GM18858 (cell line): Measurements from ENCODE around the gene SFXN4.
"Not testable (repeated sequence)": the region's sequence is repeated elsewhere in the genome, so short reads cannot be mapped to it uniquely, and the experiment has no call there.

Experiments
- ATAC-seq: cut with Tn5 transposase; IDR thresholded peaks from one replicate; pipeline ENCODE4 v1.9.1; 2021; ENCODE audit not compliant: unreplicated experiment

Gene SFXN4

DNA sequence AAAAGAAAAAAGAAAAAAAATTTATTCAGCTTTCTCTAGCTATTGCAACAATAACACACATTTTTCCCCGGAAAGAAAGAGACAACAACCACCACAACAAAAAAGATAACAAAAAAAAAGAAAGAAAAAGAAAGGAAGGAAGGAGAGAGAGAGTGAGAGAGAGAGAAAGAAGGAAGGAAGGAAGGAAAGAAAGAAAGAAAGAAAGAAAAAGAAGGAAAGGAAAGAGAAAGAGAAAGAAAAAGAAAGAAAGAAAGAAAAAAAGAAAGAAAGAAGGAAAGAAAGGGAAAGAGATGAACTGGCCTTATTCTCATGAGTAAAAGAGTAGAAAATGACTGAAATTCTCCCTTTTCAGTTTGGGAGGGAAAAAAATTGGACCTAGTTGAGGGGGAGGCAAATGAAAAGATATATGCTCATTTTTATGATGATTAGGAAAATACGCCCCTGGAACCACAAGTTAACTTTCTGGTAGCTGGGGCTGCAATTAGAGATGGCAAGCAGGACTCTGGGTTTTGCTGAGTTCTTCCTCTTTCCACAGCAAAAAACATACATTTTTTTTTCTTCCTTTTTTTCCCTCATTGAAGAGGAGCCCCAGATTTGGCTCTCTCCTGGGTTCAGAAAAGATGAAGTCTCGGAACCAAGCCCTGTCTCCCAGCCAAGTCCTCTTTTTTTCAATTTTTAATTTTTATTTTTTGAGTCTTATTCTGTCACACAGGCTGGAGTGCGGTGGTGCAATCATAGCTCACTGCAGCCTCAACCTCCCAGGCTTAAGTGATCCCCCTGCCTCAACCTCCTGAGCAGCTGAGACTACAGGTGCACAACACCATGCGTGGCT lies 25.7 kb upstream of the SFXN4 start:
- no peak for ATAC-seq

DNA sequence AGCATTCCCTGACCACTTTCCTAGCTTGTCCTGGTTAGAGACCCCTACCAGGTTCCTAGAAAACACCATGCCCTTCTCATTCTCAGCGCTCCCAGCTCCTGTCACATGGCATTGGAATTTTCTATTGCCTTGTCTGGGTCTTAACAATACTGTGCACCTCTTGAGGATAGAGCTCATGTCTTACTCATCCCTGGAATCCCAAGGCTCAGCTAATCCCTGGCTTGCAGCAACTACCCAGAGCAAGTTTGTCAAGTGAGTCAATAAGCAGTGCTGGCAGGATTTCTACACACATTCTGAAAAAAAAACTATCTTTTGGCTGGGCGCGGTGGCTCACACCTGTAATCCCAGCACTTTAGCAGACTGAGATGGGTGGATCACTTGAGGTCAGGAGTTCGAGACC lies 24.8 kb upstream of the SFXN4 start:
- ATAC-seq = no peak

DNA sequence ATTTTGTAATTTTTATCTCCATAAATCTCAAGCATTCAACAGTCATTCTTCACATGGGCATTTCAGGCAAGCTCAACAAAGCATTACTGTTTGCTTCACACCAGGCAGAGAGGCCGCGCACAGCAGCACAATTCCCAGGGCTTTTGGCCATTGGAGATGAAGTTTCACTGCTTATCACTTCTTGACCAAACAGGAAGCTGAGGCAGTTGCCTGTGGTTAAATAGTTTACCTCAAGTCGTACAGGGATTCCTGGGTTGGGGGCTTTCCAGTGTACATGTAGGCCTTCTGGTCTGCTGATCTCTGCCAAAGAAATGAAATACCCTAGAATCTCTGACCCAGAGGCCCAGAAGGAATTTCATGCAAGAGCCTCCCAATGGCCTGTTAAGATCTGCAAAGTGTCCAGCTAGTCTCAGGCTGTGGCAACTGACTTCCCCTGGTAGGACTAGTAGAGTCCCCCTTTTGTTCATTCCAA lies 24.3 kb upstream of the SFXN4 start:
- ATAC-seq = no peak

DNA sequence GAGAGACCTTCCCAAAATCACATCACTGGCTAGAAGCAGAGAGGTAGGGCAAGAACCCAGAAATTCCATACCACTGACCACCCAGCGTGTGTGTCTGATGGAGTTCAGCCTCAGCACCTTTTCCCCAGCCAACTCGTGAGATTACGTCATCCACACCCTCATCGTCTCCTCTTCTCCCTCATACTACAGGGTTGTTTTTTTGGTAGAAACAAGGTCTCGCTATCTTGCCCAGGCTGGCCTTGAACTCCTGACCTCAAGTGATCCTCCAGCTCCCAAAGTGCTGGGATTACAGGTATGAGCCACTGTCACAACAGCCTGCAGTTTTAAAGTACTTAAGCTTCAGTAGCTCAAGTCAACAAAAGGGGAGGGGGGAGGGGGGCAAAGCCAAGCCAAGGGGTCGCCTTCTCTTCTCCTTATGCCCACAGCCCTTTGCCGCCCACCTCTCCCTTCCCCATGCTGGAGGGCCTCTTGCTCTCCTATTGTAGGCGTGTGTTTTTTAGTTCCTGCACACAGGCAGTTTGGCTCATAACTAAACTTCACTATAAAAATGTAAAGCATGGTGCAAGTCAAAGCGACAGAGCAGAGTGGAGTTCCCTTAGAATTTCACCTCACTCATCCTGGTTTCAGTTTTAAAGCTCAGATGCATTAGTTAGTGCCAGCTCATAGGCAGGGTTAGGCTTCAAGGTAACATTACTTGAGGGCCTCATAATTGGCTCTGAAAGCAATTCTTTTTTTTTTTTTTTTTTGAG lies 18.3 kb upstream of the SFXN4 start:
- no peak for ATAC-seq

DNA sequence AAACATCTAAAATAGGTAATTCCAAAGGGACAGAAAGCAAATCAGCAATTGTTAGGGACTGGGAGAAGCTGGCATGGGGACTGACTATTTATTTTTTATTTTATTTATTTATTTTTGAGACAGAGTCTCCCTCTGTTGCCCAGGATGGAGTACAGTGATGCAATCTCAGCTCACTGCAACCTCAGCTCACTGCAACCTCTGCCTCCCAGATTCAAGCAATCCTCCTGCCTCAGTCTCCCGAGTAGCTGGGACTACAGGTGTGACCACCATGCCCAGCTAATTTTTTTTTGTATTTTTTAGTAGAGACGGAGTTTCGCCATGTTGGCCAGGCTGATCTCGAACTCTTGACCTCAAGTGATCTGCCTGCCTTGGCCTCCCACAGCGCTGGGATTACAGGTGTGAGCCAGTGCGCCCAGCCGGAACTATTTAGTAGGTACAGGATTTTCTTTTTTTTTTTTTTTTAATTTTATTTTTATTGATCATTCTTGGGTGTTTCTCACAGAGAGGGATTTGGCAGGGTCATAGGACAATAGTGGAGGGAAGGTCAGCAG lies 15.4 kb upstream of the SFXN4 start:
- not testable (repeated sequence) for ATAC-seq

DNA sequence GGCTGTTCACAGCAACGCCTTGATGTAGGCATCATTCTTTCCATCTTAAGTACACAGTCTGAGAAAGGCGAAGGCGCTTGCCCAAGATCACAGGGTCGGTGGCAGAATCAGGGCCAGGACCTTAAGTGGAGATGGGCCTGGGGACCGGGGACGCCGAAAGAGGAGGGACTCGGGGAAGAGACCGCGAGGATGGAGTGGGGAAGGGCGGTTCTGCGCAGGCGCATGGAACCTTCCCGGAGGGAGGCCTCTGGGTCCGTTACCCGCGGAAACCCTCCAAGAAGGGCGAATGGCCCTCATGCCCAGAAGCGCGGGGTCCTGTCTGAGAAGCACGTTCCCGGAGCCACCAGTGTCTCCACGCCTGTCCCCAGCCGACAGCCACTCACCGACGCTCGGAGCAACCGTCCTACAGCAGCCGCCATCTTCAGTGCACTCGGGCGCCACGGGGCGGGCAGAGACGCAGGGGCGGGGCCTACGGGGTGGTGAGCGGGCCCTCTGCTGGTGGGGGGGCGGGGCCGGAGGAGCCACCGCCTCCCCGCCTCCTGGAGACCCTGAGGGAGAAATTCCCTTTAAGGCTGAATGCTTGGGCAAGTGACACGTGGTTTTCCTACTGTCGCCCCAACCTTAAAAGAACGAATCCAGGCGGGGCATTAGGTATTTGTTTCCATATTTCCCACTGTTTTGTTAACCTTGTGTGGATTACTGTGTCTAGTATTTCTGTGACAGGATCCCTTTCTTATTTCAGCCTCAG lies 13.0 kb upstream of the SFXN4 start, which contains the start of gene PRDX3:
Gene PRDX3, minus strand, starts transcription at position 441 of the 748 bp plus-strand sequence. Its CDS starts 22 bp downstream, at position 419.
- ATAC-seq = peak; percentile 67

DNA sequence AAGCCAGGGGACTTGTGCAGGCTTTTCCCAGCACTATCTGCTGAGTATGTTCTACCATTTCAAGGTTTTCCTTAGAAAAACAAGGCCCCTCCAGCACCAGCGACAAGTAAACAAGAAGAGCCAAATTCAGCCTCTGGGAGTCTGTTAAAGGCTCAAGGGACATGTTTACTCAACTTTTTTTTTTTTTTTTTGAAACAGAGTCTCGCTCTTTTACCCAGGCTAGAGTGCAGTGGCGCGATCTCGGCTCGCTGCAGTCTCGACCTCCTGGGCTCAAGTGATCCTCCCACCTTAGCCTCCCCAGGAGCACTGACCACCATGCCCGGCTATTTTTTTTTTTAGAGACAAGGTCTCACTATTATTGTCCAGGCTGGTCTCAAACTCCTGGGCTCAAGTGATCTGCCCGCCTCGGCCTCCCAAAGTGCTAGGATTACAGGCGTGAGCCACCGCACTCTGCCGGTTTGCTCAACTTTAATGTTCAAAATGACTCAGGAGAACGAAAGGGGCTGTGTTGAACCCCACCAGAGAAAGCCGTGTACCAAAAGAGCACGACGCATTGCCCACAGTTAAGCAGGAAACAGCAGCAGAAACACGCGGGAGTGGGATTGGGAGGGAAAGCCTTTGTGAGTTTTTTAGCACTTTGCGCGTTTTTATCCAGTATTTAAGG lies 12.3 kb upstream of the SFXN4 start:
- no peak for ATAC-seq

DNA sequence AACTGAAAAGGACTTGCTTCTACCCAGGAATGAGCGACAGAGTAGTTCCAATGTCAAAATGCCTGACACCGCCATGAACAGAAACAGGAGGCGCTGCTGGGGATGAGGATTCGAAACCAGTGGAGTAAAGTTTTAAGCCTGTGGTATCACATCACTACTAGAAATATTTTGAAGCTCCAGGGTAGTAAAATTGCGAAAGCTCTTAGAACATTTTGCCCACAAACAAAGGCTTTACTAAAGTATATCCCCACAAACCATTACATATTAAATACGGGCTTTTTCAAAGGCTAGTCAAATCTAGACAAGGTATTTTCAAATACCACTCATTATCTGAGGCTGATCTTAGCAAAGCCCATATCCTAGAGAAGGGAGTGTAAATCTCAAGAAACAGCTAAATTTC lies 10.7 kb upstream of the SFXN4 start:
- no peak for ATAC-seq

DNA sequence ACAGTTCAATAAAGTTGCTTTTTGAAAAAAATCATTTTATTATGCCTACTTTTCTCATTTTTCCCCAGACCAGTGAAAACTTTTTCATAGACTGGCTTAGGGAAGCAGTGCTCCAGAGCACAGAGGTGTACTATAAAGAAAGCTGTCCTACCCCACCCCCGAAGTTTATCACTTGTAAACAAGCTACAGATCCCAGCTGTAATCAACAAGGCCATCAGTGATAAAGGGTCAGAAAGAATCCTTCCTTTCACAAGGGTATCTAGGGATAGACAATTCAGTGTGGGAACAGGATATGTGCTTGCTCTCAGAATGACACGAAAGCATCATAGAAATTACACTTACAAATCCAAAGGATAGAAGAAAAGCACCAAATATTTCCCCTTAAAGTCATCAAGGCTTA lies 8.6 kb upstream of the SFXN4 start:
- ATAC-seq = no peak

DNA sequence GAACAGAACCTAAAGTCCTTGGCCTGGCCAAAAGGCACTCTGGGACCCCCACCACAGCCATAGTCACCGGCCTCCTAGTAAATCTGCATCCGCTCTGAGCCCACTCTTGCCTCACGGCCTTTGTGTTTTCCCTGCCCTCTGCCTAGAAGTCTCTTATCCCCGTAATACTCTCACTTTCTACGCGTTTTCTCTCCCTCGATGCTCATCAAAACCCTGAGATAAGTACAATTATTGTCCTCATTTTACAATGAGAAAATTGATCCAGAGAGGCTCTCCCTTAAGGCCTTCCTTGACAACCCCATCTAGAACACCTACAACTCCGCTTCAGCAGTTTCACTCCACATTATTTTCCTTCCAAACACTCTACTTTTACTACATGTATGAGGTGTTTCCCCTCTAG lies 1.5 kb upstream of the SFXN4 start:
- no peak for ATAC-seq

DNA sequence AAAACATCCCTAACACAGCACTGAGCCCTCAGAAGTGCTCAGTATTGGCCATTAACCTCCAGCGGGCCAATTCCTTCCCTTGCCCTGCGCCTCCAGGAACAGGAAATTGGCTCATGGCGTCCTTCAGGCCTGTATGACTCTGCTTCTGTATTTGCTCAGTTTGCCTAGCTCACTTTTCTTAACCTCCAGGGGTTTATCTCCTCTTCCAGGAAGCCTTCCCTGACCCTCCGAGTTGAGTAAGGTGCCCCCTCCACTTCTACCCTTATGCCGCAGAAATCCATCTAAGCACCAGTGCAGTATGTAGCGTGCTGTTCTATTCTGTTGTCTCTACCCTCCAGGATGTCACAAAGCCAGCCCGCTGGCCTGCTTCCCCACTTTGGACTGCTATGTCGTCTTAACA lies 1.1 kb upstream of the SFXN4 start:
- ATAC-seq = no peak

DNA sequence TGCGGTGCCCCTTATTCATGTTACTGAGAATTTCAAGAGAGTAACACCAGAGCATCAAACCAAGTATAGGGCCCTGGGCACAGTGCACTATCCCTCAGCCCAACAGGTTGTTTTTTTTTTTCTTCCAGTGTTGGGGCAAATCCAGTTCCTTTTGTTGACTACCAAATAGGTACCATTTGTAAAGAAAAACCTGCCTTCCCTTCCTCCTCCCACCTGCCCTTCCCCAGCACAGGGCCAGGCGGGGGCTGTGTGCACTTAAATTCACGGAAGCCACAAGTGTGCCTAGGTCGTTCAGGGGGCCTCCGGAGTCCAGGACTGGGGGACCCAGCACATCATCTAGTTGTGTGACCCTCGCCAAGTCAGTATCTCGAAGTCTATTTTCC lies 595 bp upstream of the SFXN4 start:
- no peak for ATAC-seq

DNA sequence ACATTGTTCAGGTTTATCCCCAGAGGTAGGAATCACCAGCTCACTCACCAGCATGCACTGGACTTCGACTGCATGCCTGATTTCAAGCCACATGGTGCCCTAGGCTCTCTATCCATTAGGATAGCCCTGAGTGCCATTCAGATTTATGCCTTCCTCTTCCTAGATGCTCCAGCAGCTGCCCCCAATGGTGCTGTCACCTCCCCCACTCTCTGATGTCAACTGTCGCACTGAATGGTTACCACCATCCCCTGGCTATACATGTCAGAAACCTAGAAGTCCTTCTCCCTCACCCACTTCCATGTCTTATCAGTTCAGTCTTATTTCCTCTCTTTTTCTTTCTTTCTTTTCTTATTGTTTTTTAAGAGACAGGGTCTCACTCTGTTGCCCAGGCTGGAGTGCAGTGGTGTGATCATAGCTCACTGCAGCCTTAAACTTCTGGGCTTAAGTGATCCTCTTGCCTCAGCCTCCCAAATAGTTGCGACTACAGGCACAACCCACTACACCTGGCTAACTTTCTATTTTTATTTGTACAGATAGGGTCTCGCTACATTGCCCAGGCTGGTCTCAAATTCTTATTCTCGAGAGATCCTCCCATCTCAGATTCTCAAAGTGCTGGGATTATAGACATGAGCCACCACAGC lies 2.9 kb downstream of the SFXN4 start:
- no peak for ATAC-seq

DNA sequence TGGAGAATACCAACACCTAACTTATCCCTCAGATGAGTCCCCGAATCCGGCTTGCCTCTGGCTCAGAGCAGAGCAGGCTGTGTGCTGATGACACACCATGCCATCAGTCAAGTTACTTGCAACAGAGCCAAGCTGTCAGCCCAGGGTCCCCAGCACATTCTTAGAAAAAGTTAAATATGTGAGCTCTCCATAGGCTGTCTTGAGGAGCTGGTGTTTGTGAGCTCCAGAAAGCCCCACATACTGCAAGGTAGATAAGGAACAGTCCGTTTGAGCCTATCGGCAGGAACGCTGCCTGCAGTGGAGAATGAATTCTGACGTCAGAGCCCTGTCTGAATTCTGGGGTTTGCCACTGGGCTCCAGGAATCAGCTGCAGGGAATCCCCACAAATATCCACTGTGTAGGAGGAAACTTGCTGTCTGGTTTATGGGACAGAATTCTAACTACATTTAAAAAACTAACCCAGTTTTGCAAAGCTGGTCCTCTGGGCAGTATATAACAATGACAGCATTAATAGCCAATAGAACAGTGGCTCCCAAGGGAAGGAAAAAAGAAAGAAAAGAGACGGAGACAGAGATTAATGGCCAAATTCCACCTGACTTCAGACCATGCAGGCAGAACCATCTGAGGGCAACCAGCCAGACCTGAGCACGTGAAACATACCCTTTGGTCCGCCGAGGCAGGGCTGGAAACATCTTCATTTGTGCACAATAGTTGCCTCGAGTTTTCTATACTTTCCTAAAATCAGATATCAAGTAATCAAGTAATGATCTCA lies 3.6 kb downstream of the SFXN4 start:
- ATAC-seq = no peak

DNA sequence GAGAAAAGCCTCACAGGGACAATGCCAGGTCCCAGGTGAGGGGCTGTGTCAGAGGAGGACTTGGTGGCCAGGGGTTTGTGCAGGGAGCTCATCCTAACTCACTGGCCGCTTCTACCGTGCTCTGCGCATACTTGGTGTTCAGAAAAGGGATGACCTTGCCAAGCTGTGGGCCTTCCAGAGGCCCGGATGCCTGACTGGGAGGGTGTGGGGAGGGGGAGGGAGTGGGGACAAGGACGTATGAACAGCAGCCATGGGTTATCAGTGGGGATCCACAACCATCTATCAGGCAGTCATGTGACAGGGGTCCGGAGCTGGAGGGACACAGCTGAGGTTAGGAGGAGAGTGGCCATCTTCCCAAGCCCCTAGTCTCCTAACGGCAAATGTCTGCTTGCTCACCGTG lies 6.2 kb downstream of the SFXN4 start:
- no peak for ATAC-seq

DNA sequence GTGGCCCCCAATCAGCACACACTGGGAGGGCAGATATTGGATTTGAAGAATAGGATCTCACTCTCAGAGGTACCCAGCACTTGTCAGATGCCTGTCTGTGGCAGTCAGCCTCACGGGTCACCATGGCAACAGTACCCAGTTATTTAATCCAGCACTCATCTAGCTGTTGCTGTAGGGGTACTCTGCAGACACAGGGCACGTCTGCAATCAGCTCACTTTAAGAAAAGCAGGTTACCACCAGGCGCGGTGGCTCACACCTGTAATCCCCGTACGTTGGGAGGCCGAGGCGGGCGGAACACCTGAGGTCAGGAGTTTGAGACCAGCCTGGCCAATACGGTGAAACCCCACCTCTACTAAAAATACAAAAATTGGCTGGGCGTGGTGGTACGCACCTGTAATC lies 11.9 kb downstream of the SFXN4 start:
- ATAC-seq = no peak

DNA sequence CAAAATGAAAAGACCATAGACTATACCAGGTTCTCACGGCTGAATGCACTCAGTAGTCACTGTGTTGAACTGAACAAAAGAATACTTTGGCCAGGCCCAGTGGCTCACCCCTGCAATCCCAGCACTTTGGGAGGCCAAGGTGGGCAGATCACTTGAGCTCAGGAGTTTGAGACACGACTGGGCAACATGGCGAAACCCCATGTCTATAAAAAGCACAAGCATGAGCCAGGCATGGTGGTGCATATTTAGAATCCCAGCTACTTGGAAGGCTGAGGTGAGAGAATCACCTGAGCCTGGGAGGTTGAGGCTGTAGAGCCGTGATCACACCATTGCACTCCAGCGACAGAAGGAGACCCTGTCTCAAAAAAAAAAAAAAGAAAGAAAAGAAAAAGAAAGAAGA lies 12.5 kb downstream of the SFXN4 start:
- ATAC-seq = no peak

DNA sequence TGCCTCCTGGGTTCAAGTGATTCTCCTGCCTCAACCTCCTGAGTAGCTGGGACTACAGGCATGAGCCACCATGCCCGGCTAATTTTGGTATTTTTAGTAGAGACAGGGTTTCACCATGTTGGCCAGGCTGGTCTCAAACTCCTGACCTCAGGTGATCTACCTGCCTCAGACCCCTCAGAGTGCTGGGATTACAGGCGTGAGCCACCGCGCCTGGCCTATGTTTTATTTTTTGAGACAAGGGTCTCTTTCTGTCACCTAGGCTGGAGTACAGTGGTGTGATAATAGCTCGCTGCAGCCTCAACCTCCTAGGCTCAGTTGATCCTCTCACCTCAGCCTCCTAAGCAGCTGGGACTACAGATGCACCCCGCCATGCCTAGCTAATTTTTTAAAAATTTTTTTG lies 13.9 kb downstream of the SFXN4 start:
- not testable (repeated sequence) for ATAC-seq

DNA sequence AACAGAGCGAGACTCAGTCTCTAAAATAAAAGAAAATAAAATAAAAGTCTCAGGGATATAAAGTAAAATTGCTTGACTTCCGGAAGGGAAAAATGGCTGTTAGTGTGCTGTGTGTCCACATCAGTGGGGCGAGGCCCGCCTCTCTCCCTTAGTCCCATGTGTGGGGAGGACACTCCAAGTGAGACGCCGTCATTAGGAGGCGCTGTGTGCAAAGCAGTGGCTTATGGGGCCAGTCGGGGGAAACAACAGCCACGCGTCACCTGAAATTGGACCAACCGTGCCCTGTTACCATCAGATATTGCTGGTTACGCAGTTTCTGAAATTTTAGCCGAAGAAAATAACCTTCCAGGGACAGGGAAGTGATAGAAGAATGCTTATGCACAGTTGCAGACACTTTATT lies 15.8 kb downstream of the SFXN4 start:
- no peak for ATAC-seq
